GM06990 (cell line): ENCODE results near the gene ZBTB8B.

Experiments used
- DNase-seq: peaks from one replicate; pipeline ENCODE4 v3.0.0-alpha.2; 2011; ENCODE audit not compliant: insufficient read length; ENCODE audit errors: extremely low read depth
- H3K27me3 ChIP-seq: replicated peaks from 2 replicates; pipeline ENCODE4 v1.6.0; 2011; ENCODE audit warnings: low read length; ENCODE audit not compliant: control insufficient read depth, insufficient read depth
- H3K36me3 ChIP-seq: 2 replicates; pipeline ENCODE4 v1.5.1; 2011; ENCODE audit warnings: low read length; ENCODE audit not compliant: control insufficient read depth, insufficient read depth
- H3K4me3 ChIP-seq: replicated peaks from 2 replicates; pipeline ENCODE4 v1.5.1; 2011; ENCODE audit warnings: low read depth, mild to moderate bottlenecking, control low read depth, low read length
- TF ChIP-seq, protein P1 (sequence below): IDR thresholded peaks from 2 replicates; pipeline ENCODE4 v1.5.1; 2011; ENCODE audit warnings: low read length, control low read depth, mild to moderate bottlenecking, inconsistent platforms; ENCODE audit not compliant: insufficient read depth, poor library complexity, severe bottlenecking

ZBTB8B gene

DNA sequence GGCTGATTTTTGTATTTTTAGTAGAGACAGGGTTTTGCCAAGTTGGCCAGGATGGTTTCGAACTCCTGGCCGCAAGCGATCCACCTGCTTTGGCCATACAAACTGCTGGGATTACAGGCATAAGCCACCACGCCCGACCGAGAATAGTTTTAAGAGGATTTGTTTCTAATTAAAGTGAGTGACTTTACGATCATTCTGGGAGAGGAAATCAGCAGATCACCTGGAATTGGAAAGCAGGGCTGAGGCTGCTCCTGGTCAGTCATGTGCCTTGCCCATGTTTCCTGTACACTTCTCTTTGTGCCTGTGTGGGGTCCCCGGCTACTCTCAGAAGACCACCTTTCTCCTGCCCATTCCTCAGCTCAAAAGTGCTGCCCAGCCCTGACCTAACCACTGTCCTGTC is 33.9 kb downstream of the ZBTB8B start:
- TF ChIP-seq, protein P1, sequence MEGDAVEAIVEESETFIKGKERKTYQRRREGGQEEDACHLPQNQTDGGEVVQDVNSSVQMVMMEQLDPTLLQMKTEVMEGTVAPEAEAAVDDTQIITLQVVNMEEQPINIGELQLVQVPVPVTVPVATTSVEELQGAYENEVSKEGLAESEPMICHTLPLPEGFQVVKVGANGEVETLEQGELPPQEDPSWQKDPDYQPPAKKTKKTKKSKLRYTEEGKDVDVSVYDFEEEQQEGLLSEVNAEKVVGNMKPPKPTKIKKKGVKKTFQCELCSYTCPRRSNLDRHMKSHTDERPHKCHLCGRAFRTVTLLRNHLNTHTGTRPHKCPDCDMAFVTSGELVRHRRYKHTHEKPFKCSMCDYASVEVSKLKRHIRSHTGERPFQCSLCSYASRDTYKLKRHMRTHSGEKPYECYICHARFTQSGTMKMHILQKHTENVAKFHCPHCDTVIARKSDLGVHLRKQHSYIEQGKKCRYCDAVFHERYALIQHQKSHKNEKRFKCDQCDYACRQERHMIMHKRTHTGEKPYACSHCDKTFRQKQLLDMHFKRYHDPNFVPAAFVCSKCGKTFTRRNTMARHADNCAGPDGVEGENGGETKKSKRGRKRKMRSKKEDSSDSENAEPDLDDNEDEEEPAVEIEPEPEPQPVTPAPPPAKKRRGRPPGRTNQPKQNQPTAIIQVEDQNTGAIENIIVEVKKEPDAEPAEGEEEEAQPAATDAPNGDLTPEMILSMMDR, result no peak
- DNase-seq, result no peak
- Histone ChIP-seq H3K36me3 (no peaks in the 10 kb centered on the region), H3K4me3 (no peak overlapping the region), H3K27me3 (no peaks in the 10 kb centered on the region)

DNA sequence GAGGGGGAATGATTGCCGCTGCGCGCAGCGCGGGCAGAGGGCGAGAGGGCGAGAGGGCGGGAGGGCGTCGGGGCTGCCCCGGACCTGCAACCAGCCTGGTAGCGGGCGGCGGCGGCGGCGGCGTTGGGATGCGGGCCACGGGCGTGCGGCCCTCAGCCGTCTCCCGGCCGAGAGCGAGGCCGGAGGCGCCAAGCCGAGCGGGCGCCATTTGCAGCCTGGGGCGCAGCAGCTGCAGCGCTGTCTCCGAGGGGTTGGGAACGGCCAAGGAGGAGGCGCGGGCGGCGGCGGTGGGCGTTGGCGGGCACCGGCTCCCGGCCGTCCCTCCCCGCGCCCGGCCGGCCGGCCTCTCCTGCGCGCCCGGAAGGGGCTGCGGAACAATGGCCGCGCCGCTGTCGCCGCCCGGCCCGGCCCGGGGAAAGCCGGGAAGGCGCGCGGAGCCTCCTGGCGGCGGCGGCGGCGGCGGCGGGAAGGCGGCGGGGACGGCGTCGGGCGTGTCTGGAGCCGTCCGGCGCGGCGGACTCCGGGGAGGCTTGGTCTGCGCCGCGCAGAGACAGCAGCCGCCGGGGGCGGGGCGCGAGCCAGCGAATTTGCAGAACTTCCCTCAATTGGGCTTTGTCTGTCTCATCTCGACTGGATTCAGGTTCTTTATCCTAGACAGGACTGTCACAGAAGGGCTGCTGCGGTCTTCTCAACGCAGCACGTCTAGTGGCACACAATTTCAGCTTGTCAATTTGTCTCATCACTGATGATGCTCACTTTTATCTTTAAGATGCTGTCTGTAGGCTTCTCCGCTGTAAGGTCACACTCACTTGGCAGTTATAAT is 35.7 kb downstream of the ZBTB8B start:
- TF ChIP-seq, protein P1, result no peak
- H3K27me3 ChIP-seq, result no peaks in the 10 kb centered on the region
- H3K4me3 ChIP-seq, result peak overlapping the region; percentile 63
- no peaks in the 10 kb centered on the region for H3K36me3 ChIP-seq
- peak; percentile 63 for DNase-seq

DNA sequence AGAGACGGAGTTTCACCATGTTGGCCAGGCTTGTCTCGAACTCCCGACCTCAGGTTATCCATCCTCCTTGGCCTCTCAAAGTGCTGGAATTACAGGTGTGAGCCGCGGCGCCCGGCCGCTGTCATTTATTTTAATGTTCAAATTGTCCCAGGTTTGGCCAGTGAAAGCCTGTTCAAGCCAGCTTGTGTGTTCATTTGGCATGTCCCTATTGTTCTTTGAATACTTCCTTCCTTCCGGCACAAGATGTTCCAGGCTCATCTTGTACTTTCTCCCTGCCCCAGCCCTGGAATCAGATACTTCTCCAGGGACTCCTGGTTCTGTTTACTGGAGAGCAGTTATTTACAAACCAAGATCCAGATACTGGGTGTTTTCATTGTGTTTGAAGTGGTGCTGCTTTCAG is 37.0 kb downstream of the ZBTB8B start:
- TF ChIP-seq, protein P1, result no peak

DNA sequence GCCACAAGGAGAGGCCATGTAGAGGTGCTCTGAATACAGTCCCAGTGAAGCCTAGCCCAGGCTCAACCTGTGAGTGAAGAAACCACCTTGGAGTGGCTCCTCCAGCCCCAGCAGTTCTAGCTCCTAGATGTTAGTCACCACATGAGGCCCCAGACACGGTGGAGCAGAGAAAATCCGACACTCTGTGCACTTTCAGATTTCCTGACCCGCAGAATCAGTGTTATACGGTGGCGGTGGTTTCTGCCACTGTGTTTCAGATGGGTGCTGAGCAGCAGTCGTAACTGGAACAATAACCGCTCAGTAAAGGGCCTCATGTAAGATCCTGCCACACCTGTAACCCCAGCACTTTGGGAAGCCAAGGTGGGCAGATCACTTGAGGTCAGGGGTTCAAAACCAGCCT is 38.3 kb downstream of the ZBTB8B start:
- DNase-seq, result no peak
- Histone ChIP-seq H3K36me3 (no peaks in the 10 kb centered on the region), H3K4me3 (no peak overlapping the region), H3K27me3 (no peaks in the 10 kb centered on the region; the same call in 1 of the 2 replicates)
- TF ChIP-seq, protein P1, result no peak

More for the DNA sequence above, 37.0 kb downstream of the ZBTB8B start:
- no peaks in the 10 kb centered on the region for H3K36me3 ChIP-seq
- no peak overlapping the region for H3K4me3 ChIP-seq
- no peak for DNase-seq
- H3K27me3 ChIP-seq, result no peaks in the 10 kb centered on the region

DNA sequence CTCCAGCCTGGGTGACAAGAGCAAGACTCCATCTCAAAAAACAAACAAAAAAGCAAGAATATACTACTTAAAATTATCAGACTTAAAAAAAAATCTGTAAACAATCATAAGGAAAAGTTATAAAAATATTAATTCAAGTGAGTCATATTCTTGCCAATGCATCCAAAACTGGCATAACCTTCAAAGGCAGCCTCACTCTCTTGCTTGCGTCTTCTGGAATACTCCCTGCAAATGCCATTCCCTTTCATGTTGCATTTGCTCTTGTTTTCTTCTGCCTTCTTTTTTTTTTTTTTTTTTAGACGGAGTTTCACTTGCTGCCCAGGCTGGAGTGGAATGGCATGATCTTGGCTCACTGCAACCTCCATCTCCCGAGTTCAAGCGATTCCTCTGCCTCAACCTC is 42.1 kb downstream of the ZBTB8B start:
- no peak overlapping the region for H3K4me3 ChIP-seq
- DNase-seq, result no peak
- no peaks in the 10 kb centered on the region; the same call in 1 of the 2 replicates for H3K27me3 ChIP-seq
- TF ChIP-seq, protein P1, result no peak
- no peaks in the 10 kb centered on the region for H3K36me3 ChIP-seq
